Hepatocyte (in vitro differentiated cells): ENCODE measurements around the gene LIN52.

Experiments
- EZH2 ChIP-seq: fragments of 200-600 bp; sonication (generic); IDR thresholded peaks from 2 replicates; pipeline ENCODE4 v1.6.1; 2016; ENCODE audit warnings: antibody characterized with exemption, mild to moderate bottlenecking, borderline replicate concordance
- EZH2phosphoT487 ChIP-seq: fragments of 200-600 bp; sonication (generic); IDR thresholded peaks from one replicate; pipeline ENCODE4 v1.6.1; 2018; ENCODE audit warnings: antibody characterized with exemption, mild to moderate bottlenecking, low read depth, moderate library complexity; ENCODE audit not compliant: unreplicated experiment, severe bottlenecking
- TF ChIP-seq, protein P1 (sequence below): fragments of 200-600 bp; sonication (generic); IDR thresholded peaks from 2 replicates; pipeline ENCODE4 v1.5.1; 2016; ENCODE audit warnings: antibody characterized with exemption, mild to moderate bottlenecking; ENCODE audit not compliant: poor library complexity

DNA sequence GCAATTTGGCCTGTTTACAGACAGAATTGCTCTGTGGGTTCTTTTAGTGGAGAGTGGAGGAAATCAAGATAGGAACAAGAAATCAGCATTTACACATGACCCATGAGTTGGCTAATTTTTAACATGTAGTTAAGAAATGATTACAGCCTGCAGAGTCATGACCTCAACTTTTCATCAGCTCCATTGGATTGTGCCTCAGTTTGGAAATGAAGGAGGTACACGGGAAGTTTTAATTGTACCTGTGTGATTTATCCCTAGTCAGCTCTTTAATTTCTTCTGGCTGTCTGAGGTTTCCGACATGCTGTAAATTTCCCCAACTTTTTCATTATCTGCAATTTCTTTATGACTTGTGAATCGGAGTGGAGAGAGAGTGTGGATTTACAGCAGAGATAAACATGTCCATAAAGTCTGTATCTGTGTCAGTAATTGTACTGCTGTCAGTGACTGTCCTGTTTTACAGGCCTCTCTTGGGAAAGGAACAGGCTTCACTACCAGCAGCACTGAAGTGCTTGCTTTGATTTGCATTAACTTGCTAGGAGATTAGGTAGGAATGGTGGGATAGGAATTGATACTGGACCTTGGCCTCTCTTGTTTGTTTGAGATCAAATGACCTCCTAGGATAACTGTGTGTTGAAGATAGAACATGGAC, 49.2 kb downstream of the LIN52 start:
- TF ChIP-seq, protein P1, sequence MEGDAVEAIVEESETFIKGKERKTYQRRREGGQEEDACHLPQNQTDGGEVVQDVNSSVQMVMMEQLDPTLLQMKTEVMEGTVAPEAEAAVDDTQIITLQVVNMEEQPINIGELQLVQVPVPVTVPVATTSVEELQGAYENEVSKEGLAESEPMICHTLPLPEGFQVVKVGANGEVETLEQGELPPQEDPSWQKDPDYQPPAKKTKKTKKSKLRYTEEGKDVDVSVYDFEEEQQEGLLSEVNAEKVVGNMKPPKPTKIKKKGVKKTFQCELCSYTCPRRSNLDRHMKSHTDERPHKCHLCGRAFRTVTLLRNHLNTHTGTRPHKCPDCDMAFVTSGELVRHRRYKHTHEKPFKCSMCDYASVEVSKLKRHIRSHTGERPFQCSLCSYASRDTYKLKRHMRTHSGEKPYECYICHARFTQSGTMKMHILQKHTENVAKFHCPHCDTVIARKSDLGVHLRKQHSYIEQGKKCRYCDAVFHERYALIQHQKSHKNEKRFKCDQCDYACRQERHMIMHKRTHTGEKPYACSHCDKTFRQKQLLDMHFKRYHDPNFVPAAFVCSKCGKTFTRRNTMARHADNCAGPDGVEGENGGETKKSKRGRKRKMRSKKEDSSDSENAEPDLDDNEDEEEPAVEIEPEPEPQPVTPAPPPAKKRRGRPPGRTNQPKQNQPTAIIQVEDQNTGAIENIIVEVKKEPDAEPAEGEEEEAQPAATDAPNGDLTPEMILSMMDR, result no peak
- TF ChIP-seq EZH2phosphoT487 (no peak), EZH2 (no peak)
